NCI-H2196 (cell line): ENCODE results near the gene RPL12.

Experiments
- DNase-seq: peaks from one replicate; lab custom pipeline; 2025; ENCODE audit not compliant: unreplicated experiment; lab: John Stamatoyannopoulos, UW

RPL12 gene

GRCh38 chr9:127444921-127445850, 6.0 kb downstream of the RPL12 start:
- DNase-seq = no peak

GRCh38 chr9:127444283-127444920, 6.8 kb downstream of the RPL12 start:
- DNase-seq = no peak

- DNase-seq = no peak
Measured at GRCh38 chr9:127438394-127438793, 12.8 kb downstream of the RPL12 start.

DNA sequence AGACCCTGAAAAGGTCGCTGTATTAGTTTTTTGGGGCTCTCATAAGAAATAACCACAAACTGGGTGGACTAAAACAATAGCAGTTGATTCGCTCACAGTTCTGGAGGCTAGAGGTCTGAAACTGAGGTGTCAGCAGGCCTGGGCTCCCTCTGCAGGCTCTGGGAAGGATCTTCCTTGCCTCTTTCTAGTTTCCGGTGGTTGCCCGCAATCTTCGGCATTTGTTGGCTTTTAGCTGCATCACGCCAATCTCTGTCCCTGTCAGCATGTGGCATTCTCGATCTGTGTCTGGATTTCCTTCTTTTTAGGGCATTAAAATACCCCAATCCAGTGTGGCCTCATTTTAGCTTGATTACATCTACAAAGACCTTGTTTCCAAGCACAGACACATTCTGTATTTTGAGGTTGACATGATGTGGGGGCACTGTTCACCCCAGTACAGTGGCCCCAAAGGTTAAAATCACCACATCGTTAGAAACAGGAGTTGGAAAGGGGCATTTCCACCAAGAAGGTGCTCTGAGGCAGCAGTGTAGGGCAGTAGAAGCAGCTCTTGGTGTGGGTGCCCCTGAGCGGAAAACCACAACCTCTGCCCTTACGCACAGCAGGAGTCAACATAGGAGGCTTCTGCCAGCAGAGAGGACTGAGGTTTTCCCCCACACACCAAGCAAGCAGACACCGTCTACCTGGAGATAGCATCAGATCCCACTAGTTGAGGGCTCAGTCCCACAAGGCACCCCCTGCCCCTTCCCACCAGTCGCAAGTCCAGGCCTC, 13.5 kb downstream of the RPL12 start:
- DNase-seq = no peak

- no peak for DNase-seq
Measured at GRCh38 chr9:127430415-127430814, 20.8 kb downstream of the RPL12 start.

- DNase-seq = no peak
Measured at GRCh38 chr9:127428348-127428747, 22.9 kb downstream of the RPL12 start.

- no peak for DNase-seq
Measured at GRCh38 chr9:127426756-127427155, 24.4 kb downstream of the RPL12 start.

DNA sequence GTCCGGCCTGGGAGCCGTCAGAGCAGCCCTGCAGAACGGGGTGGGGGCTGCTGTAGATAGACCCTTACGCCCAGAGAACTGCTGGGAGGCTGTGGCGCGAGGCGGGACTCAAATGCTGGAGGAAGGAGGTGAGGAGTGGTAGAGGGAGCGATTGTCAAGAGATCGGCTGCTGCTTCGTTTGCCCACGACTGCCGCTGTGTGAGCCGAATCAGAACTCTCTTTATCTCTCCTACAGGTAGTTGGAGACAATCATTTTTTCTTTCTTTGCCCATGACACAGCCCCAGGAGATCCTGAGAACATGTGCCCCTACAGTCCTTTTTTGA, 26.6 kb downstream of the RPL12 start:
- DNase-seq = no peak

GRCh38 chr9:127423934-127424675, 27.1 kb downstream of the RPL12 start, which contains the start of gene ZNF79:
Gene ZNF79 (plus strand): TSS chr9:127424382. CDS start chr9:127424788, 406 bp downstream.
- DNase-seq = peak; percentile 90

DNA sequence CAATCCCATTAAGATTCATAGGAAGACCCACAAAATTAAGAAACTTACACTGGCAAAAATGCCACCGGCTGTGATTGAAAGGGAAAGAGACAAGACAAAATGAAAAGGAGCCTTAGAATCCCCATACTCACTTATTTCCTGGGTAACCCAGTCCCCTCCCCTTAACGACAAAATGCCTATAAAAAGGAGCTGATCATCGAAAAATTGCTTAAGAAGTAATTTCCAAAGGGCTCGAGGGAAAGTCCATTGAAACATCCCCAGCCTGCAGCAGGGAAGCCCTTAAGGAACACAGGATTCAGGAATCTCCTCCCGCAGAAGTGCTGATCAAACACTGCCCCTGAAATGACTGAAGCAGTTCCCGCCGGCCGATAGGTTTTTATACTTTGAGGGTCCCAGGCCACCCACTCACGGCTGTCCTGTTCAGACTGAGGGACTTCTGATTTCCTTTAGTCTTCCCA, 27.7 kb downstream of the RPL12 start:
- DNase-seq = no peak

DNA sequence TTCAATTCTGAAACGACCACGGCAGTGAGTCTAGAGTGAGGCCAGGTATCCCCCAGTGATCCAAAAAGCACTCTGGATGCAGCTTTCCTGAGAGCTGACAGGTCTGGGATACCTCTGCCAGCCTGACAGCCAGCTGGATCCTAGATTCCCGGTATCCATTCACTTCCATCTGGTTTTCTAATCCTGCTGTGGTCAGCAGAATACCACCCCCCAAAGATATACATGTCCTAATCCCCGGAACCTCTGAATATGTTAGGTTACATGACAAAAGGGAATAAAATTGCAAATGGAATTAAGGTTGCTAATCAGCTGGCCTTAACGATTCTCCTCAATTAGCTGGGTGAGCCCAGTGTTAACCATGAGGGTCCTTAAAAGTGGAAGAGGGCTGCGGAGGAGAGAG, 28.4 kb downstream of the RPL12 start:
- no peak for DNase-seq

DNA sequence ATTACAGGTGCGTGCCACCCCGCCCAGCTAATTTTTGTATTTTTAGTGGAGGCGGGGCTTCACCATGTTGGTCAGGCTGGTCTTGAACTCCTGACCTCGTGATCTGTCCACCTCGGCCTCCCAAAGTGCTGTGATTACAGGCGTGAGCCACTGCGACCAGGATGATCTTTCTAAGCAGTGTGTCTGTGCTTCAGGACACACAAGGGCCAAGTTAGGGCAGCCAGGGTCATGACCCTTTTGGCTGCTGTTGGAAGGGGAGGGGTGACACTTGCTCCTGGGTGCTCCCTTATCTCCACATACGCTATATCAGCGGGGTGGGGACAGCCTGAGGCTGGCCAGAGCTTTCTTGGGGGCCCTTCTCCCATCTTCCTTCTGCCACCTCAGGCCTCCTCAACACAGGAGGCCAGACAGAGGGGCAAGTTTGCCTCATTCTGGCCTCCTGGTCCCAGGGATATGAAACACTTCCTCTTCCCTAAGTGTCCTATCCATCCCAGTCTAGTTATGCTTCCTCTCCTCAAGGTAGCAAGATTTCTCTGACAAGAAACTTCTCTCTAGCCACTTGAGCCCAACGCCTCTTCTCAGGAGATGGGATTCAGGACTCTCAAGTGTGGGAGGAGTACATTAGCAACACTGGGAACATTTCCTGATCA, 28.9 kb downstream of the RPL12 start:
- DNase-seq = no peak

DNA sequence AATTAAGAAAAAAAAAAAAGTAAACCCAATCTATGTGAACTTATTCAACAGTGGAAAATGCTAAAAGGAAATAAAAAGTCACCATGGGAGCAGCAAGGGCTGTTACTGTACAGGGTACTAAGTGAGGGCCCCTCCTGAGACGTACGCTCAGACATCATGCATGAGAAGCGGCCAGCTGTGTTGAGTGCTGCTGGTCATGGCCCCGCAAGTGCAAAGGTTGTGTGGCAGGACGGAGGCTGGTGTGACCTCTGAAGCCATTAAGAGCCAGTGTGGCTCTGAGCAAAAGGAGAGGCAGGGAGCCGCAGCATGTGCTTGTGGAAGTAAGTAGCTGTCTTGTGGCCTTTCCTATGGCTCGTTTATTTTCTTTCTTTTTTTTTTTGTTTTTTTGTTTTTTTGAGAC, 30.1 kb downstream of the RPL12 start:
- no peak for DNase-seq

DNA sequence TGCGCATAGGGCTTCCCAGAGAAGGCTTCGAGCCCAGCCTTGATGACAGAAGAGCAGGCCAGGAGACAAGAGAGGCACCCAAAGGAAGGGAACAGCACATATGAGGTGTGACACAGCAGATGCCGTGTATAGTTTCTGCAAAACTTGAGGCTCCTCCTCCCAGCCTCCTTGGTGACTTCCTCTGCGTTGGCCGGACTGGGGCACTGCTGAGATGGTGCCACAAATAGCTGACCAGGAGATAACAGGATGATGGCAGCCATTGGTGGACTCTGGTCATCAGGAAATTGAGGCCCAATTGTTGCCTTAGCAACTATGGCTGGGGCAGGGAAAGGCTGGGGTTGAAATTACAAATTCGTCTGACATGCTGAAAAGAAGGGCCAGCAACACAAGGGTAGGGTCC, 31.9 kb downstream of the RPL12 start:
- DNase-seq = no peak

DNA sequence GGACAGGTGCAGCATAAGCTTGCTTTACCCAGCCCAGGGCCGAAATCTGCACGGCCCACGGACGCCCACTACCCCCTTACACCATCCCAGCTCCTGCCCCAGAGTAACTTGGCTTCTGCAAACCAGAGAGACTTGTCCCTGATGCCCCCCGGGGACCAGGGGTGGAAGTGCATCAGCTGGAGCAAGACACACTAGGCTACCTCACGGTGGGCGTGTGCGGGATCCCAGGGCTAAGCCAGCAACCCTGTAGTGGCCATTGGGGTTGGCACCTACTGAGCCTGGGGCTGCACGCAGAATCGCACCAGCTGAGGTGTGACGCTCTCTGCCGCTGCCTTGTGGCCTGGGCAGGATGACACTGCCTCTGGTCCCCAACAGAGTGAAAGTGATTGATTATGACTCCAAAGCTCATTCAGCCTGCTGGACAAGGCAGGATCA, 33.2 kb downstream of the RPL12 start:
- DNase-seq = peak; percentile 22

GRCh38 chr9:127417131-127418036, 33.8 kb downstream of the RPL12 start:
- peak; percentile 10 for DNase-seq

DNA sequence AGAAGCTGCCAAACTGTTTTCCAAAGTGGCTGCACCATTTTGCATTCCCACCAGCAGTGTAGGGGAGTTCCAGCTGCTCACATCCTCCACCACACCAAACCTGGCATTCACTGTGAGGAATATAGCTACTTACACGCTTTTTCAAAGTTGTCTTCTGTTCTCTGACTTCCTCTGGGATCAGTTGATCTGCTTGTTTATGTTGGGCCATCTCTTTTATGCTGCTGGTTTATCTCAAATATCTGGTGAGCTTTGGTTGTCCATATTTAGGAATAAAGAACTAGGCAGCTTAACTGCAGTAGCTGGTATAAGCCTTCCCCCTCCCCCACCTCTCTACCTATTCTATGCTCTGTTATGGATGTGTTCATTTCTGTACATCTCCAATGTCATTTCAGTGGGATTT, 35.5 kb downstream of the RPL12 start:
- no peak for DNase-seq

DNA sequence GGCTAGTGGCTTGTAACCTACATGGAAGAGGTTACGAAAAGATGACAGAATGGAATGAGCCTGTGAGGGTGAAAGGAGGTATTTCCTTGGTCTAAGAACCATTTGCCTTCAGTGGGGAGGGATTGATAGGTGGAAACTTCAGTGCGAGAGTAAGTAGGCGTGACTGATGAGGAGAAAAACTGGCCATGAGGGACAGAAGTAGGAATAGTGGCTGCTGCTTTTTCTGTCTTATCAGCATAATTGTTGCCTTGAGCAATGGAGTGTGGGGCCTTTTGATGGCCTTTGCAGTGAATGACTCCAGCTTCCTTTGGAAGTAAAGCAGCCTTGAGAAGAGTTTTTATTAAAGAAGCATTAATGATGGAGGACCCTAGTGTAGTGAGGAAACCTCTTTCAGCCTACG, 36.1 kb downstream of the RPL12 start:
- no peak for DNase-seq

DNA sequence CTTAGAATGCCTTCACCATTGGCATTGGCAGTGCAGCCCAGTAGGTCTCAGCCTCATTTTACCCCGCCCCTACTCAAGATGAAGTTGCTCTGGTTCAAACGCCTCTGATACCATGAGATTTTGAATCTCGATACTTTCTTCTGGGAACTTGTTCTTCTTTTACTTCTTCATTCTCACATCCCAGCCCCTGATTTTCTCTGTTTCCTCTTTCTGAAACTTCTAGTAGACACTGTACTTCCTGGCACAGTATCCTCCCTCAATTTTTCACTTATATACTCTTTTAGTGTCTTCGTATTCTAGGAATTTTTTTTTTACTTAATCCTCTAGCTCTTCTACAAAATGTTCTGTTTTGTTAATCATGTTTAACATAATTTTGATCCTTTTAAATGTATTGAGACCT, 40.1 kb downstream of the RPL12 start:
- DNase-seq = no peak
